GM18520 (cell line): Measurements from ENCODE around the gene NEDD9.

ENCODE experiments used
- ATAC-seq: cut with Tn5 transposase; IDR thresholded peaks from one replicate; pipeline ENCODE4 v1.9.1; 2021; ENCODE audit not compliant: unreplicated experiment

Gene NEDD9

GRCh38 chr6:11181478-11182136, 50.9 kb downstream of the NEDD9 start:
- ATAC-seq: no peak

GRCh38 chr6:11179419-11180202, 52.9 kb downstream of the NEDD9 start:
- no peak for ATAC-seq

- no peak for ATAC-seq
Observed at GRCh38 chr6:11179088-11179418, 53.4 kb downstream of the NEDD9 start.

GRCh38 chr6:11177271-11177670, 55.2 kb downstream of the NEDD9 start:
- no peak for ATAC-seq

GRCh38 chr6:11174242-11174611, 58.2 kb downstream of the NEDD9 start:
- no peak for ATAC-seq

- no peak for ATAC-seq
Observed at GRCh38 chr6:11172501-11173327, 59.8 kb downstream of the NEDD9 start.

- no peak for ATAC-seq
Observed at GRCh38 chr6:11171952-11172351, 60.5 kb downstream of the NEDD9 start.

GRCh38 chr6:11168091-11168635, 64.3 kb downstream of the NEDD9 start:
- ATAC-seq: no peak

GRCh38 chr6:11166948-11167347, 65.5 kb downstream of the NEDD9 start:
- no peak for ATAC-seq

GRCh38 chr6:11164717-11165646, 67.5 kb downstream of the NEDD9 start:
- no peak for ATAC-seq

GRCh38 chr6:11163932-11164331, 68.5 kb downstream of the NEDD9 start:
- no peak for ATAC-seq

- no peak for ATAC-seq
Observed at GRCh38 chr6:11162262-11162661, 70.2 kb downstream of the NEDD9 start.

GRCh38 chr6:11161031-11161956, 71.2 kb downstream of the NEDD9 start:
- no peak for ATAC-seq

GRCh38 chr6:11160199-11160598, 72.3 kb downstream of the NEDD9 start:
- no peak for ATAC-seq

- no peak for ATAC-seq
Observed at GRCh38 chr6:11155589-11155988, 76.9 kb downstream of the NEDD9 start.

- no peak for ATAC-seq
Observed at GRCh38 chr6:11153447-11153846, 79.0 kb downstream of the NEDD9 start.

- ATAC-seq: no peak
Observed at GRCh38 chr6:11152581-11152980, 79.9 kb downstream of the NEDD9 start.

GRCh38 chr6:11151488-11151887, 81.0 kb downstream of the NEDD9 start:
- ATAC-seq: no peak

- ATAC-seq: no peak
Observed at GRCh38 chr6:11149551-11149950, 82.9 kb downstream of the NEDD9 start.
